ENCODE results near the gene SAA2. TPM values are rescaled to one million over a fixed set of nuclear protein-coding genes. Genes with fewer than 3 reads are reported as not detected.

Gene SAA2
- total RNA-seq, 1 donor from 2014 or later = not detected

DNA sequence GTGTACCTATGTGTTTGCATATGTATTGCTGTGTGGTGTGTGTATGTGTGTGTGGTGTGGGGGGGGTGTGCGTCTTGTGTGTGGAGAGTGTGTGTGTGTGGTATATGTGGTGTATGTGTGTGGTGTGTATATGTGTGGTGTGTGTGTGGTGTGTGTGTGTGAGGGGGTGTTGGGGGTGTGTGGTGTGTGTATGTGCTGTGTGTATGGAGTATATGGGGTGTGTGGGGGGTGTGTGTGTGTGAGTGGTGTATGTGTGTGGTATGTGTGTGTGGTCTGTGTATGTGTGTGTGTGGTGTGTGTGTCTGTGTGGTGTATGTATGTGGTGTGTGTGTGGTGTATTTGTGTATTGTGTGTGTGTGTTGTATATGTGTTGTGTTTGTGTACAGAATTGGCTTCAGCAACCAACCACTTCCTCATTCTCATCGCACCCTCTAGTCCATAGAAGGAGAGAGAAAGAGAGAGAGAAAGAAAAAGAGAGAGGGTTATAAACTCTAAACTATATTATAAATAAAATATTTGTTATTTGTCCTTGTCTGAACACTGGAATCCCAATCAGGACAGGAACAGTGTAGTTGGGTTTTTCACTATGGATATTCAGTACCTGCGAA, 25.6 kb downstream of the SAA2 start:
- Mint-ChIP-seq H3K4me1 (ENCODE audit: low read depth) (no peaks in the 10 kb centered on the region), H3K27me3 (peaks cover 18% of the 10 kb centered on the region), H3K36me3 (ENCODE audit: insufficient read depth) (no peaks in the 10 kb centered on the region), H3K27ac (no peak overlapping the region), H3K9me3 (ENCODE audit: low read depth) (peaks cover 7% of the 10 kb centered on the region), H3K4me3 (ENCODE audit: low read depth) (no peak overlapping the region)
- no peak for DNase-seq (ENCODE audit: low spot score, unreplicated experiment)
- TF ChIP-seq, protein P1, sequence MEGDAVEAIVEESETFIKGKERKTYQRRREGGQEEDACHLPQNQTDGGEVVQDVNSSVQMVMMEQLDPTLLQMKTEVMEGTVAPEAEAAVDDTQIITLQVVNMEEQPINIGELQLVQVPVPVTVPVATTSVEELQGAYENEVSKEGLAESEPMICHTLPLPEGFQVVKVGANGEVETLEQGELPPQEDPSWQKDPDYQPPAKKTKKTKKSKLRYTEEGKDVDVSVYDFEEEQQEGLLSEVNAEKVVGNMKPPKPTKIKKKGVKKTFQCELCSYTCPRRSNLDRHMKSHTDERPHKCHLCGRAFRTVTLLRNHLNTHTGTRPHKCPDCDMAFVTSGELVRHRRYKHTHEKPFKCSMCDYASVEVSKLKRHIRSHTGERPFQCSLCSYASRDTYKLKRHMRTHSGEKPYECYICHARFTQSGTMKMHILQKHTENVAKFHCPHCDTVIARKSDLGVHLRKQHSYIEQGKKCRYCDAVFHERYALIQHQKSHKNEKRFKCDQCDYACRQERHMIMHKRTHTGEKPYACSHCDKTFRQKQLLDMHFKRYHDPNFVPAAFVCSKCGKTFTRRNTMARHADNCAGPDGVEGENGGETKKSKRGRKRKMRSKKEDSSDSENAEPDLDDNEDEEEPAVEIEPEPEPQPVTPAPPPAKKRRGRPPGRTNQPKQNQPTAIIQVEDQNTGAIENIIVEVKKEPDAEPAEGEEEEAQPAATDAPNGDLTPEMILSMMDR (IDR thresholded peaks at IDR 0.05; ENCODE audit: unreplicated experiment) = no peak

DNA sequence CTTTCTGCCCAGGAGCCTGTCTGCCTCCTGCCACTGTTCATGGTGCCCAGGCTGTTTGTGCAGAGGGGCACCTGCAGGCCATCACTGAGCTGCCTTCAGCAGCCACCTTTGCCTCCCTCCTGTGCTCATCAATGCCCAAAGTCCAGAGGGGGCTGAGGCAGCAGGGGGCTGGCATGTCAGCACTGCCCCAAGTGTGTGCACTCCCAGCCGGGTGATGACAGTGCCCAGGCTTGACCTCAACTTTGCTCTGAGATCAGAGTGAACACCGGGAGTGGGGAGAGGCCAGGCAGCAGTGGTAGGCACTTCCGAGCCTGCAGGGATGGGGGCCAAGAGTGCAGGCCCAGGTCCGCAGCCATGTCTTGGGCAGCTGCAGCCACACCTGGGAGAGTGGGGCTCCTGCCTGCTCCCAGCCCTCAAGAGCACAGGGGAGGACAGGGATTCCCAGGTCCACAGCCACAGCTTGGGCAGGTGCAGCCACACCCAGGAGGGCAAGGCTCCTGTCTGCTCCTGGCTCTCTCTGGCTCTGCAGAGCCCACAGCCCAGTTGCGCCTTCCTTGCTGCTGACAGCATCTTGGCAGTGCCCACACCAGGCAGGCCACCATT, 27.1 kb downstream of the SAA2 start:
- no peak overlapping the region for H3K4me3 Mint-ChIP-seq (ENCODE audit: low read depth)
- no peaks in the 10 kb centered on the region for H3K36me3 Mint-ChIP-seq (ENCODE audit: insufficient read depth)
- peaks cover 7% of the 10 kb centered on the region for H3K9me3 Mint-ChIP-seq (ENCODE audit: low read depth)
- H3K4me1 Mint-ChIP-seq (ENCODE audit: low read depth) = no peaks in the 10 kb centered on the region
- DNase-seq (ENCODE audit: low spot score, unreplicated experiment) = no peak
- TF ChIP-seq, protein P1 (IDR thresholded peaks at IDR 0.05; ENCODE audit: unreplicated experiment) = no peak
- H3K27ac Mint-ChIP-seq = no peak overlapping the region
- peaks cover 24% of the 10 kb centered on the region for H3K27me3 Mint-ChIP-seq

DNA sequence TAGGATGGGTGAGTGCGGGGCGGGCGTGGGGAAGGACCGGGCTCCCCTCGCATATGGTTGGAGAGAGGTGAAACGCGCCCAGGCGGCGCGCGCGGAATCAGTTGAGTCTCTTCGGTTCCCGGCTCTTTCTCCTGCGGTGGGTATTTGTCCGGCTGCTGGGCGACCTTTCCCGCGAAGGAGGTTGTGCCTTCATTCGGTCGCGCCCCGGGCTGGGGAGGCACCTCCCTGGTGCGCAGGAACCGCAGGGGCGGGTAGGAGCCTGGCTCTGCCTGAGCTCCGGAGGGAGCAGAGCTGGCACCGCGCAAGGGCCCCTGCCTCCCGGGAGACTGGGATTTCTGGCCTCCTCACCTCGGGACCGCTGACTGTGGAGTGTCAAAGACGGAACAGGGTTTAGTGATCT, 39.4 kb downstream of the SAA2 start:
- no peaks in the 10 kb centered on the region for H3K36me3 Mint-ChIP-seq (ENCODE audit: insufficient read depth)
- DNase-seq (ENCODE audit: low spot score, unreplicated experiment) = no peak
- TF ChIP-seq, protein P1 (IDR thresholded peaks at IDR 0.05; ENCODE audit: unreplicated experiment) = no peak
- H3K9me3 Mint-ChIP-seq (ENCODE audit: low read depth) = no peaks in the 10 kb centered on the region
- H3K27ac Mint-ChIP-seq = no peak overlapping the region
- H3K4me3 Mint-ChIP-seq (ENCODE audit: low read depth) = no peak overlapping the region
- H3K4me1 Mint-ChIP-seq (ENCODE audit: low read depth) = no peaks in the 10 kb centered on the region
- H3K27me3 Mint-ChIP-seq = peaks cover 18% of the 10 kb centered on the region

DNA sequence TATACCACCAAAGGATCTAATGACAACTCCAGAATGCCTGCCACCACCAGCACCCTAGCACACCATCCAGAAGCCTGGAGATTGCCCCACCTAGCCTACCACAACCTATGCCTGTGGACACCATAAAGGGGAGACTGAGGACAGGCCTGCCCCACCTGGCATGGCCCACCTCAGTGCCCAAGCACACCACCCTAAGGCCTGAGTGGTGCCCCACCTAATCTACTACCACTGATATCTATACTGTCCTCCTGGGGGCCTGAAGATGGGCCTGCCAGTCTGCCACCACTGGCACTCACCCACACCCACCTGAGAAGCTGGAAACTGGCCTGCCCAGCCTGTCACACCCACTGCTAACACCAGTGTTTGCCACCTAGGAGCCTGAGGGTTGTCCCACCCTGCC, 43.7 kb downstream of the SAA2 start:
- no peaks in the 10 kb centered on the region for H3K9me3 Mint-ChIP-seq (ENCODE audit: low read depth)
- no peak overlapping the region for H3K27ac Mint-ChIP-seq
- peaks cover 29% of the 10 kb centered on the region for H3K27me3 Mint-ChIP-seq
- DNase-seq (ENCODE audit: low spot score, unreplicated experiment) = no peak
- H3K36me3 Mint-ChIP-seq (ENCODE audit: insufficient read depth) = no peaks in the 10 kb centered on the region
- H3K4me3 Mint-ChIP-seq (ENCODE audit: low read depth) = no peak overlapping the region
- TF ChIP-seq, protein P1 (IDR thresholded peaks at IDR 0.05; ENCODE audit: unreplicated experiment) = no peak
- no peaks in the 10 kb centered on the region for H3K4me1 Mint-ChIP-seq (ENCODE audit: low read depth)

DNA sequence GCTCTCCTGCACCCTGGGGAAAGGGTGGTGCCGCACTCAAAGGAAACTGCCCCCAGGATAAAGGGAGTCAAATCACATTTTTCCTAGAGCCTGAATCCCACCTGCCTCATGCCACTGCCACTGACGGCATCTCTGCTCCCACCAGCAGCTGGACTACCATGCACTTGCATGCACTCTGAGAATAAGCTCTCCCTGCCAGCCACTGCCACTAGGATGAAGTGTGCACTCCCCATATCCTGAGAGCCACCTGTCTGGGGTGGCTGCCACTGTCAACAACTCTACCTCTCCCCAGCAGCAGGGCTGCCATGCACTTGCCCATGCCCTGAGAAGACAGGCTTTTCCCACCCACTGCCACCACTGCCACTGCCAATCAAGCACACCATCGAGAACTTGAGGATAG, 44.2 kb downstream of the SAA2 start:
- H3K4me3 Mint-ChIP-seq (ENCODE audit: low read depth) = no peak overlapping the region

More for the DNA sequence above, 44.2 kb downstream of the SAA2 start:
- DNase-seq (ENCODE audit: low spot score, unreplicated experiment) = no peak
- TF ChIP-seq, protein P1 (IDR thresholded peaks at IDR 0.05; ENCODE audit: unreplicated experiment) = no peak
- Mint-ChIP-seq H3K9me3 (ENCODE audit: low read depth) (no peaks in the 10 kb centered on the region), H3K4me1 (ENCODE audit: low read depth) (no peaks in the 10 kb centered on the region), H3K36me3 (ENCODE audit: insufficient read depth) (no peaks in the 10 kb centered on the region), H3K27me3 (peaks cover 29% of the 10 kb centered on the region), H3K27ac (no peak overlapping the region)

Measured in progenitor cell of endocrine pancreas (in vitro differentiated cells).